ENCODE measurements around the gene CEBPE. TPM values are rescaled to one million over a fixed set of nuclear protein-coding genes. Genes with fewer than 3 reads are reported as not detected.
A peak's percentile ranks its signal among the peaks of the same experiment; 100 is the strongest.

The CEBPE gene
- total and polyA plus RNA-seq, 5 experiments from 2014 or later, result 0.66 to 2.4 (median 1.6) TPM

- DNase-seq (peak in 3 of 10 donors; percentile 15 to 21 (median 17)), ATAC-seq (peak; percentile 35 to 56)
- no peaks in the 10 kb centered on the region for H3K9me3 Mint-ChIP-seq
- H3K4me1 Mint-ChIP-seq, result peaks cover 16 to 35% (median 28%) of the 10 kb centered on the region in 4 donors
- peaks cover 0 to 4% (median 2%) of the 10 kb centered on the region in 5 donors for H3K27me3 Mint-ChIP-seq
- POLR2A ChIA-PET, result interaction anchor here (0.5 to 1.5 kb wide), 3 partner anchors 35 to 520 kb away, joined by 3 to 7 read pairs (median 7); no protein-coding TSS in a partner anchor
- H3K4me3 Mint-ChIP-seq, result peak overlapping the region in 9 of 10 donors; percentile 37 to 76 (median 60)
- H3K36me3 Mint-ChIP-seq, result no peaks in the 10 kb centered on the region
- peak overlapping the region in 9 of 10 donors; percentile 38 to 74 (median 66) for H3K27ac Mint-ChIP-seq
These were observed 36.0 kb upstream of the CEBPE start for GRCh38 chr14:23154964-23155587.

GRCh38 chr14:23153851-23154796 is 35.1 kb upstream of the CEBPE start:
- Mint-ChIP-seq H3K36me3 (no peaks in the 10 kb centered on the region), H3K27me3 (peaks cover 0 to 11% (median 3%) of the 10 kb centered on the region in 5 donors), H3K27ac (peak overlapping the region in 9 of 10 donors; percentile 22 to 89 (median 66)), H3K9me3 (no peaks in the 10 kb centered on the region), H3K4me3 (peak overlapping the region; percentile 24 to 76 (median 60)), H3K4me1 (peaks cover 16 to 36% (median 28%) of the 10 kb centered on the region in 4 donors)
- POLR2A ChIA-PET, result interaction anchor here (0.5 to 1.5 kb wide), 3 partner anchors 22 to 70 kb away, joined by 3 to 7 read pairs (median 3); no protein-coding TSS in a partner anchor
- peak; percentile 18 to 39 for ATAC-seq
- DNase-seq, result peak in 1 of 10 donors; percentile 1

- H3K27me3 Mint-ChIP-seq, result peaks cover 0 to 11% (median 5%) of the 10 kb centered on the region in 5 donors
- H3K9me3 Mint-ChIP-seq, result peaks cover 0 to 4% (median 0%) of the 10 kb centered on the region in 9 donors
- H3K4me1 Mint-ChIP-seq, result peaks cover 15 to 35% (median 28%) of the 10 kb centered on the region in 4 donors
- H3K27ac Mint-ChIP-seq, result peak overlapping the region in 1 of 10 donors; percentile 47
- H3K4me3 Mint-ChIP-seq, result no peak overlapping the region
- POLR2A ChIA-PET, result interaction anchor here (0.7 to 1.7 kb wide), 2 partner anchors 32 to 43 kb away, joined by 4 read pairs; partner anchors contain the start of gene CEBPE
- peaks cover 0 to 9% (median 5%) of the 10 kb centered on the region in 3 donors for H3K36me3 Mint-ChIP-seq
- ATAC-seq (no peak), DNase-seq (no peak)
These were observed 32.3 kb upstream of the CEBPE start for GRCh38 chr14:23151342-23151741.

GRCh38 chr14:23149745-23150144 is 30.7 kb upstream of the CEBPE start:
- H3K4me1 Mint-ChIP-seq, result peaks cover 7 to 24% (median 17%) of the 10 kb centered on the region in 4 donors
- no peak overlapping the region for H3K4me3 Mint-ChIP-seq
- ATAC-seq (no peak), DNase-seq (no peak)
- peaks cover 0 to 4% (median 0%) of the 10 kb centered on the region in 9 donors for H3K9me3 Mint-ChIP-seq
- peak overlapping the region in 1 of 10 donors; percentile 15 for H3K27ac Mint-ChIP-seq
- H3K36me3 Mint-ChIP-seq, result peaks cover 0 to 9% (median 5%) of the 10 kb centered on the region in 3 donors
- peaks cover 1 to 11% (median 10%) of the 10 kb centered on the region in 5 donors for H3K27me3 Mint-ChIP-seq
- POLR2A ChIA-PET, result interaction anchor here (0.6 to 1.2 kb wide), 2 partner anchors 21 to 174 kb away, joined by 3 to 4 read pairs; no protein-coding TSS in a partner anchor

GRCh38 chr14:23148591-23149249 is 29.7 kb upstream of the CEBPE start:
- ATAC-seq, result no peak
- DNase-seq, result no peak
- Mint-ChIP-seq H3K9me3 (peaks cover 0 to 4% (median 0%) of the 10 kb centered on the region in 9 donors), H3K4me3 (no peak overlapping the region), H3K27me3 (peaks cover 2 to 11% (median 10%) of the 10 kb centered on the region in 5 donors), H3K36me3 (peaks cover 0 to 9% (median 5%) of the 10 kb centered on the region in 3 donors), H3K27ac (peak overlapping the region in 2 of 10 donors; percentile 45 to 48), H3K4me1 (peaks cover 3 to 15% (median 9%) of the 10 kb centered on the region in 4 donors)
- POLR2A ChIA-PET, result interaction anchor here (0.5 to 0.6 kb wide), 2 partner anchors 173 to 397 kb away, joined by 3 to 4 read pairs; no protein-coding TSS in a partner anchor

- Mint-ChIP-seq H3K27me3 (peaks cover 3 to 11% (median 10%) of the 10 kb centered on the region in 5 donors), H3K27ac (peak overlapping the region in 1 of 10 donors; percentile 47), H3K4me1 (peaks cover 0 to 5% (median 2%) of the 10 kb centered on the region in 4 donors), H3K9me3 (peaks cover 0 to 4% (median 0%) of the 10 kb centered on the region in 9 donors), H3K36me3 (peaks cover 1 to 9% (median 5%) of the 10 kb centered on the region in 3 donors), H3K4me3 (no peak overlapping the region)
- DNase-seq, result no peak
- ATAC-seq, result no peak
- POLR2A ChIA-PET, result no interaction called here
These were observed 28.6 kb upstream of the CEBPE start for GRCh38 chr14:23147676-23148075.

- POLR2A ChIA-PET, result no interaction called here
- DNase-seq (no peak), ATAC-seq (no peak)
- Mint-ChIP-seq H3K27ac (peak overlapping the region in 1 of 10 donors; percentile 24), H3K9me3 (peaks cover 0 to 4% (median 0%) of the 10 kb centered on the region in 9 donors), H3K36me3 (peaks cover 2 to 9% (median 5%) of the 10 kb centered on the region in 3 donors), H3K27me3 (peaks cover 3 to 11% (median 10%) of the 10 kb centered on the region in 5 donors), H3K4me3 (no peak overlapping the region), H3K4me1 (peaks cover 0 to 5% (median under 1%) of the 10 kb centered on the region in 4 donors)
These were observed 27.9 kb upstream of the CEBPE start for GRCh38 chr14:23146980-23147379.

GRCh38 chr14:23146351-23146910 is 27.4 kb upstream of the CEBPE start:
- no peak overlapping the region for H3K27ac Mint-ChIP-seq
- H3K36me3 Mint-ChIP-seq, result peaks cover 2 to 9% (median 5%) of the 10 kb centered on the region in 3 donors
- POLR2A ChIA-PET, result no interaction called here
- H3K9me3 Mint-ChIP-seq, result peaks cover 0 to 4% (median 0%) of the 10 kb centered on the region in 9 donors
- H3K4me3 Mint-ChIP-seq, result no peak overlapping the region
- H3K4me1 Mint-ChIP-seq, result peaks cover 0 to 5% (median under 1%) of the 10 kb centered on the region in 4 donors
- DNase-seq (no peak), ATAC-seq (no peak)
- H3K27me3 Mint-ChIP-seq, result peaks cover 3 to 11% (median 10%) of the 10 kb centered on the region in 5 donors

- H3K36me3 Mint-ChIP-seq, result peaks cover 2 to 9% (median 5%) of the 10 kb centered on the region in 3 donors
- H3K27me3 Mint-ChIP-seq, result peaks cover 3 to 11% (median 10%) of the 10 kb centered on the region in 5 donors
- H3K4me3 Mint-ChIP-seq, result no peak overlapping the region
- H3K4me1 Mint-ChIP-seq, result peaks cover 0 to 5% (median under 1%) of the 10 kb centered on the region in 4 donors
- DNase-seq, result no peak
- ATAC-seq, result no peak
- POLR2A ChIA-PET, result interaction anchor here (0.5 kb wide), 1 partner anchor 55 kb away, joined by 3 read pairs; no protein-coding TSS in a partner anchor
- H3K27ac Mint-ChIP-seq, result peak overlapping the region in 1 of 10 donors; percentile 38
- peaks cover 0 to 4% (median 0%) of the 10 kb centered on the region in 9 donors for H3K9me3 Mint-ChIP-seq
These were observed 26.8 kb upstream of the CEBPE start for GRCh38 chr14:23145794-23146350.

GRCh38 chr14:23143911-23144310 is 24.9 kb upstream of the CEBPE start:
- POLR2A ChIA-PET, result no interaction called here
- H3K27me3 Mint-ChIP-seq, result peaks cover 0 to 7% (median 4%) of the 10 kb centered on the region in 5 donors
- no peak for DNase-seq
- peaks cover 0 to 1% (median 0%) of the 10 kb centered on the region in 4 donors for H3K4me1 Mint-ChIP-seq
- peaks cover 5 to 11% (median 5%) of the 10 kb centered on the region in 3 donors for H3K36me3 Mint-ChIP-seq
- peaks cover 0 to 4% (median 0%) of the 10 kb centered on the region in 9 donors for H3K9me3 Mint-ChIP-seq
- H3K27ac Mint-ChIP-seq, result no peak overlapping the region
- H3K4me3 Mint-ChIP-seq, result no peak overlapping the region
- ATAC-seq, result no peak

- H3K4me1 Mint-ChIP-seq, result peaks cover 0 to 1% (median 0%) of the 10 kb centered on the region in 4 donors
- peaks cover 0 to 7% (median 5%) of the 10 kb centered on the region in 3 donors for H3K36me3 Mint-ChIP-seq
- DNase-seq, result no peak
- POLR2A ChIA-PET, result no interaction called here
- peaks cover 0 to 7% (median 3%) of the 10 kb centered on the region in 5 donors for H3K27me3 Mint-ChIP-seq
- H3K9me3 Mint-ChIP-seq, result no peaks in the 10 kb centered on the region
- no peak overlapping the region for H3K27ac Mint-ChIP-seq
- ATAC-seq, result no peak
- H3K4me3 Mint-ChIP-seq, result no peak overlapping the region
These were observed 23.8 kb upstream of the CEBPE start for GRCh38 chr14:23142826-23143225.
